K562 (cell line): Measurements from ENCODE around the gene TMEM273. TPM values are rescaled to one million over a fixed set of nuclear protein-coding genes. Genes with fewer than 3 reads are reported as not detected.

ENCODE experiments used
- BHLHE40 ChIP-seq: IDR thresholded peaks from 2 replicates; pipeline ENCODE4 v1.6.1; 2011; ENCODE audit warnings: low read length, improper control_type of control experiment
- CBFA2T2 ChIP-seq: fragments of 450-650 bp; conservative IDR thresholded peaks from 2 replicates; pipeline ENCODE4 v1.6.1; 2017; ENCODE audit warnings: mild to moderate bottlenecking
- FOXJ3 ChIP-seq: sonication (generic); formaldehyde crosslinking; IDR thresholded peaks from 2 replicates; pipeline ENCODE4 v1.4.0; 2020; ENCODE audit warnings: mild to moderate bottlenecking, missing genetic modification reagents
- HNRNPUL1 ChIP-seq: fragments of 200-400 bp; formaldehyde crosslinking; IDR thresholded peaks from 2 replicates; pipeline ENCODE4 v1.6.1; 2017; ENCODE audit warnings: low read length
- MYC ChIP-seq, 2 experiments: fragments of 250-450 bp in 1 of 2; sonication (Bioruptor Pico) in 1 of 2; IDR thresholded peaks; 2 replicates each; pipeline versions ENCODE4 v1.5.1 to v1.6.1; 2012 to 2021; ENCODE audit warnings: low read depth in 2 of 2, borderline replicate concordance in 1 of 2, improper control_type of control experiment in 1 of 2, low read length in 1 of 2, mild to moderate bottlenecking in 1 of 2, moderate library complexity in 1 of 2
- NCOR1 ChIP-seq: fragments of 450-650 bp; IDR thresholded peaks from 2 replicates; pipeline ENCODE4 v1.6.1; 2016; ENCODE audit warnings: mild to moderate bottlenecking, moderate library complexity
- PTTG1 ChIP-seq: fragments of 450-650 bp; IDR thresholded peaks from 2 replicates; pipeline ENCODE4 v1.6.1; 2016; ENCODE audit warnings: low read depth, mild to moderate bottlenecking, missing genetic modification characterization, missing compliant biosample characterization
- RAD21 ChIP-seq, 2 experiments: fragments of 250-450 bp in 1 of 2; fragments of 450-650 bp in 1 of 2; sonication (Bioruptor Pico) in 1 of 2; formaldehyde crosslinking in 1 of 2; IDR thresholded peaks in 1 of 2; conservative IDR thresholded peaks in 1 of 2; 2 replicates each; pipeline versions ENCODE4 v1.4.0 to v1.8.0; 2020 to 2022; ENCODE audit warnings: mild to moderate bottlenecking in 2 of 2, moderate library complexity in 1 of 2
- SRSF7 ChIP-seq: fragments of 200-400 bp; formaldehyde crosslinking; optimal IDR thresholded peaks from 2 replicates; pipeline ENCODE3; 2017; ENCODE audit warnings: mild to moderate bottlenecking, low read depth, low read length
- ZNF134 ChIP-seq: fragments of 250-450 bp; sonication (Bioruptor Pico); conservative IDR thresholded peaks from 2 replicates; pipeline ENCODE4 v1.4.0; 2020
- ZNF354B ChIP-seq: fragments of 250-450 bp; sonication (Bioruptor Pico); IDR thresholded peaks from 2 replicates; pipeline ENCODE4 v1.4.0; 2020
- ZNF507 ChIP-seq: conservative IDR thresholded peaks from 2 replicates; pipeline ENCODE4 v1.6.1; 2017; ENCODE audit warnings: missing genetic modification characterization, missing compliant biosample characterization
- polyA plus RNA-seq, 8 experiments: library from polyadenylated mRNA; depleted of rRNA in 4 of 8; stranded (reverse) in 5 of 8; unstranded in 3 of 8; fragments of >200 nt; fragmentation: Nextera tagmentation in 2 of 8; fragmentation: Illumina TruSeq in 1 of 8; extraction: Ambion mirVana in 2 of 8; extraction: Trizol in 1 of 8; gene quantifications; 2 replicates each; pipeline versions ENCODE4 v1.2.1 to v1.2.3, GENCODE V29; 2011 to 2014; ENCODE audit warnings: inconsistent platforms in 1 of 8, missing spikeins in 1 of 8
- total RNA-seq, 7 experiments: library from RNA; depleted of rRNA in 6 of 7; stranded (reverse); fragments of >200 nt in 6 of 7; fragmentation: Illumina TruSeq in 2 of 7; extraction: Trizol in 2 of 7; gene quantifications; 2 replicates each; pipeline versions ENCODE4 v1.2.1 to v1.2.3, GENCODE V29; 2011 to 2021; ENCODE audit warnings: low replicate concordance in 1 of 7
- TF ChIP-seq, protein P1 (sequence below): fragments of 250-450 bp; sonication (Bioruptor Pico); IDR thresholded peaks from 2 replicates; pipeline ENCODE4 v1.4.0; 2020
- TF ChIP-seq, protein P2 (sequence below), 2 experiments: fragments of 200-800 bp in 1 of 2; sonication (Bioruptor generic) in 1 of 2; sonication (generic) in 1 of 2; formaldehyde crosslinking in 1 of 2; IDR thresholded peaks in 1 of 2; conservative IDR thresholded peaks in 1 of 2; 2 replicates each; pipeline versions ENCODE4 v1.5.0 to v1.6.1; 2016 to 2020; ENCODE audit warnings: missing compliant biosample characterization in 1 of 2, missing genetic modification characterization in 1 of 2, missing genetic modification reagents in 1 of 2
- TF ChIP-seq, protein P3 (sequence below): fragments of 450-650 bp; IDR thresholded peaks from 2 replicates; pipeline ENCODE4 v1.6.1; 2017; ENCODE audit warnings: antibody characterized with exemption, mild to moderate bottlenecking

The TMEM273 gene
- total and polyA plus RNA-seq, 9 of the 15 experiments (the other 6 are each of a cell fraction or from before 2014, with no cell fraction given): 39.2 to 131 (median 95.6) TPM

DNA sequence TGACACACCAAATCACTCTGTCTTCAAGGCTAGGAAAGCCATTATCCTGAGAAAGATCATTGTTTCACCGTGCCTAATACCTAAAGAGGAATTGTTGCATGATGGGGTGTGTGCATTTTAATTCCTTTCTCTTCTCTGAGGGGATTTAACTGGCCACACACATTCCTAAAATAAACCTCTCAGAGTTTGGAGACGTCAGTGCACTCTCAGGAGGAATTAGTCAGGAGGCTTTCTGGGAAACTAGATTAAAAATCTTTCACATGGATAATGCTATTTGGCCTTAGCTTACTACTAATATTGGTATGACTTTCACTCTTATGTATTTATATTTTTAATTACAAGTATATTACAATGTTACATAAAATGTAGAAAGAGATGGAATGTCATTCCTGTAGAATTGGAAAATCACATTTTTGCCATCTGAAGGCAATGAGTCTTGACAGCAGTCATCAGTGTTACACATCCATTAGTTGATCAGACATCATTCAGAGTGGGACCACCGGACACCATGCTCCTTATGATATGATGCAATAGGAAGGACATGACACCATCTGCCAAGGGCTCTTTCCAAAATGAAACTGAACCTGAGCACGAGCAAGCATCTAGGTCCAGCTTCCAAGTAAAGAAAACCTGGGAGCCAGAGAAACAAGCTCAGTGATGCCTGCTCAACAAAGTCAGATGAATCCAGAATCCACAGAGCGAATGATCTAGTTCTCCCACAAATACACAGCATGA lies 43.1 kb upstream of the TMEM273 start (continued):
- TF ChIP-seq, protein P1, sequence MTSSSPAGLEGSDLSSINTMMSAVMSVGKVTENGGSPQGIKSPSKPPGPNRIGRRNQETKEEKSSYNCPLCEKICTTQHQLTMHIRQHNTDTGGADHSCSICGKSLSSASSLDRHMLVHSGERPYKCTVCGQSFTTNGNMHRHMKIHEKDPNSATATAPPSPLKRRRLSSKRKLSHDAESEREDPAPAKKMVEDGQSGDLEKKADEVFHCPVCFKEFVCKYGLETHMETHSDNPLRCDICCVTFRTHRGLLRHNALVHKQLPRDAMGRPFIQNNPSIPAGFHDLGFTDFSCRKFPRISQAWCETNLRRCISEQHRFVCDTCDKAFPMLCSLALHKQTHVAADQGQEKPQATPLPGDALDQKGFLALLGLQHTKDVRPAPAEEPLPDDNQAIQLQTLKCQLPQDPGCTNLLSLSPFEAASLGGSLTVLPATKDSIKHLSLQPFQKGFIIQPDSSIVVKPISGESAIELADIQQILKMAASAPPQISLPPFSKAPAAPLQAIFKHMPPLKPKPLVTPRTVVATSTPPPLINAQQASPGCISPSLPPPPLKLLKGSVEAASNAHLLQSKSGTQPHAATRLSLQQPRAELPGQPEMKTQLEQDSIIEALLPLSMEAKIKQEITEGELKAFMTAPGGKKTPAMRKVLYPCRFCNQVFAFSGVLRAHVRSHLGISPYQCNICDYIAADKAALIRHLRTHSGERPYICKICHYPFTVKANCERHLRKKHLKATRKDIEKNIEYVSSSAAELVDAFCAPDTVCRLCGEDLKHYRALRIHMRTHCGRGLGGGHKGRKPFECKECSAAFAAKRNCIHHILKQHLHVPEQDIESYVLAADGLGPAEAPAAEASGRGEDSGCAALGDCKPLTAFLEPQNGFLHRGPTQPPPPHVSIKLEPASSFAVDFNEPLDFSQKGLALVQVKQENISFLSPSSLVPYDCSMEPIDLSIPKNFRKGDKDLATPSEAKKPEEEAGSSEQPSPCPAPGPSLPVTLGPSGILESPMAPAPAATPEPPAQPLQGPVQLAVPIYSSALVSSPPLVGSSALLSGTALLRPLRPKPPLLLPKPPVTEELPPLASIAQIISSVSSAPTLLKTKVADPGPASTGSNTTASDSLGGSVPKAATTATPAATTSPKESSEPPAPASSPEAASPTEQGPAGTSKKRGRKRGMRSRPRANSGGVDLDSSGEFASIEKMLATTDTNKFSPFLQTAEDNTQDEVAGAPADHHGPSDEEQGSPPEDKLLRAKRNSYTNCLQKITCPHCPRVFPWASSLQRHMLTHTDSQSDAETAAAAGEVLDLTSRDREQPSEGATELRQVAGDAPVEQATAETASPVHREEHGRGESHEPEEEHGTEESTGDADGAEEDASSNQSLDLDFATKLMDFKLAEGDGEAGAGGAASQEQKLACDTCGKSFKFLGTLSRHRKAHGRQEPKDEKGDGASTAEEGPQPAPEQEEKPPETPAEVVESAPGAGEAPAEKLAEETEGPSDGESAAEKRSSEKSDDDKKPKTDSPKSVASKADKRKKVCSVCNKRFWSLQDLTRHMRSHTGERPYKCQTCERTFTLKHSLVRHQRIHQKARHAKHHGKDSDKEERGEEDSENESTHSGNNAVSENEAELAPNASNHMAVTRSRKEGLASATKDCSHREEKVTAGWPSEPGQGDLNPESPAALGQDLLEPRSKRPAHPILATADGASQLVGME: no peak
- TF ChIP-seq, protein P2, sequence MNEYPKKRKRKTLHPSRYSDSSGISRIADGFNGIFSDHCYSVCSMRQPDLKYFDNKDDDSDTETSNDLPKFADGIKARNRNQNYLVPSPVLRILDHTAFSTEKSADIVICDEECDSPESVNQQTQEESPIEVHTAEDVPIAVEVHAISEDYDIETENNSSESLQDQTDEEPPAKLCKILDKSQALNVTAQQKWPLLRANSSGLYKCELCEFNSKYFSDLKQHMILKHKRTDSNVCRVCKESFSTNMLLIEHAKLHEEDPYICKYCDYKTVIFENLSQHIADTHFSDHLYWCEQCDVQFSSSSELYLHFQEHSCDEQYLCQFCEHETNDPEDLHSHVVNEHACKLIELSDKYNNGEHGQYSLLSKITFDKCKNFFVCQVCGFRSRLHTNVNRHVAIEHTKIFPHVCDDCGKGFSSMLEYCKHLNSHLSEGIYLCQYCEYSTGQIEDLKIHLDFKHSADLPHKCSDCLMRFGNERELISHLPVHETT (CRISPR knock-in tag; conservative IDR thresholded peaks at IDR 0.05 in 1 of 2, IDR thresholded peaks at IDR 0.05 in 1 of 2): no peak
- TF ChIP-seq ZNF507 (no peak), RAD21 (CRISPR knock-in tag; conservative IDR thresholded peaks at IDR 0.05 in 1 of 2, IDR thresholded peaks at IDR 0.05 in 1 of 2) (no peak), ZNF354B (CRISPR knock-in tag) (no peak), PTTG1 (no peak), HNRNPUL1 (no peak), BHLHE40 (no peak), CBFA2T2 (no peak), SRSF7 (no peak), FOXJ3 (no peak), MYC (IDR thresholded peaks at IDR 0.05; ENCODE audit: low read depth, low read length) (peak; percentile 64; the same call in 1 of the 2 replicates), MYC (CRISPR knock-in tag; IDR thresholded peaks at IDR 0.05; ENCODE audit: borderline replicate concordance, low read depth) (no peak), NCOR1 (no peak), ZNF134 (no peak)
- TF ChIP-seq, protein P3, sequence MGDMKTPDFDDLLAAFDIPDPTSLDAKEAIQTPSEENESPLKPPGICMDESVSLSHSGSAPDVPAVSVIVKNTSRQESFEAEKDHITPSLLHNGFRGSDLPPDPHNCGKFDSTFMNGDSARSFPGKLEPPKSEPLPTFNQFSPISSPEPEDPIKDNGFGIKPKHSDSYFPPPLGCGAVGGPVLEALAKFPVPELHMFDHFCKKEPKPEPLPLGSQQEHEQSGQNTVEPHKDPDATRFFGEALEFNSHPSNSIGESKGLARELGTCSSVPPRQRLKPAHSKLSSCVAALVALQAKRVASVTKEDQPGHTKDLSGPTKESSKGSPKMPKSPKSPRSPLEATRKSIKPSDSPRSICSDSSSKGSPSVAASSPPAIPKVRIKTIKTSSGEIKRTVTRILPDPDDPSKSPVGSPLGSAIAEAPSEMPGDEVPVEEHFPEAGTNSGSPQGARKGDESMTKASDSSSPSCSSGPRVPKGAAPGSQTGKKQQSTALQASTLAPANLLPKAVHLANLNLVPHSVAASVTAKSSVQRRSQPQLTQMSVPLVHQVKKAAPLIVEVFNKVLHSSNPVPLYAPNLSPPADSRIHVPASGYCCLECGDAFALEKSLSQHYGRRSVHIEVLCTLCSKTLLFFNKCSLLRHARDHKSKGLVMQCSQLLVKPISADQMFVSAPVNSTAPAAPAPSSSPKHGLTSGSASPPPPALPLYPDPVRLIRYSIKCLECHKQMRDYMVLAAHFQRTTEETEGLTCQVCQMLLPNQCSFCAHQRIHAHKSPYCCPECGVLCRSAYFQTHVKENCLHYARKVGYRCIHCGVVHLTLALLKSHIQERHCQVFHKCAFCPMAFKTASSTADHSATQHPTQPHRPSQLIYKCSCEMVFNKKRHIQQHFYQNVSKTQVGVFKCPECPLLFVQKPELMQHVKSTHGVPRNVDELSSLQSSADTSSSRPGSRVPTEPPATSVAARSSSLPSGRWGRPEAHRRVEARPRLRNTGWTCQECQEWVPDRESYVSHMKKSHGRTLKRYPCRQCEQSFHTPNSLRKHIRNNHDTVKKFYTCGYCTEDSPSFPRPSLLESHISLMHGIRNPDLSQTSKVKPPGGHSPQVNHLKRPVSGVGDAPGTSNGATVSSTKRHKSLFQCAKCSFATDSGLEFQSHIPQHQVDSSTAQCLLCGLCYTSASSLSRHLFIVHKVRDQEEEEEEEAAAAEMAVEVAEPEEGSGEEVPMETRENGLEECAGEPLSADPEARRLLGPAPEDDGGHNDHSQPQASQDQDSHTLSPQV: no peak
